SK-N-SH treated with all-trans-retinoic acid at 6 μM for 48 hours (cell line): ENCODE measurements around the gene ARHGAP18.

Experiments
- ATAC-seq: fragments of 200-7000 bp; cut with Tn5 transposase; 3 replicates; pipeline ENCODE4 v1.9.1; 2020; ENCODE audit warnings: mild to moderate bottlenecking, moderate library complexity
- ARNTL ChIP-seq: fragments of 450-650 bp; formaldehyde crosslinking; IDR thresholded peaks from 2 replicates; pipeline ENCODE4 v1.5.0; 2020; ENCODE audit warnings: low read depth, mild to moderate bottlenecking, moderate library complexity, borderline replicate concordance
- BACH2 ChIP-seq: fragments of 250-450 bp; sonication (Bioruptor Pico); IDR thresholded peaks from 2 replicates; pipeline ENCODE4 v1.9.0; 2021; ENCODE audit warnings: mild to moderate bottlenecking, borderline replicate concordance
- ESRRG ChIP-seq: fragments of 250-450 bp; sonication (Bioruptor Pico); IDR thresholded peaks from 2 replicates; pipeline ENCODE4 v1.6.1; 2021; ENCODE audit warnings: mild to moderate bottlenecking
- ISL1 ChIP-seq: fragments of 250-450 bp; sonication (Bioruptor Pico); IDR thresholded peaks from 2 replicates; pipeline ENCODE4 v2.1.2; 2022; ENCODE audit warnings: mild to moderate bottlenecking, moderate library complexity
- OSR1 ChIP-seq: fragments of 250-450 bp; sonication (Bioruptor Pico); IDR thresholded peaks from 2 replicates; pipeline ENCODE4 v1.8.0; 2022; ENCODE audit warnings: moderate library complexity, mild to moderate bottlenecking, inconsistent platforms
- PPARA ChIP-seq: fragments of 250-450 bp; sonication (Bioruptor Pico); IDR thresholded peaks from 2 replicates; pipeline ENCODE4 v1.5.0; 2020; ENCODE audit warnings: mild to moderate bottlenecking, borderline replicate concordance
- RARB ChIP-seq: fragments of 250-450 bp; sonication (Bioruptor Pico); IDR thresholded peaks from 2 replicates; pipeline ENCODE4 v1.8.0; 2021; ENCODE audit warnings: mild to moderate bottlenecking, moderate library complexity
- SNAI2 ChIP-seq: fragments of 250-450 bp; sonication (Bioruptor Pico); IDR thresholded peaks from 2 replicates; pipeline ENCODE4 v1.5.0; 2020; ENCODE audit warnings: mild to moderate bottlenecking, moderate library complexity
- TCF4 ChIP-seq: fragments of 250-450 bp; sonication (Bioruptor Pico); IDR thresholded peaks from 2 replicates; pipeline ENCODE4 v1.8.0; 2021; ENCODE audit warnings: mild to moderate bottlenecking, moderate library complexity, borderline replicate concordance
- TOX ChIP-seq: fragments of 250-450 bp; sonication (Bioruptor Pico); IDR thresholded peaks from 2 replicates; pipeline ENCODE4 v1.8.0; 2021; ENCODE audit warnings: mild to moderate bottlenecking, moderate library complexity, borderline replicate concordance
- ZC3H10 ChIP-seq: fragments of 250-450 bp; sonication (Bioruptor Pico); IDR thresholded peaks from 2 replicates; pipeline ENCODE4 v1.5.1; 2021; ENCODE audit warnings: mild to moderate bottlenecking, moderate library complexity
- ZFP3 ChIP-seq: fragments of 250-450 bp; sonication (Bioruptor Pico); IDR thresholded peaks from 2 replicates; pipeline ENCODE4 v1.5.0; 2020; ENCODE audit warnings: mild to moderate bottlenecking, moderate library complexity
- ZFP30 ChIP-seq: fragments of 450-650 bp; formaldehyde crosslinking; IDR thresholded peaks from 2 replicates; pipeline ENCODE4 v1.5.0; 2022; ENCODE audit warnings: mild to moderate bottlenecking, moderate library complexity
- ZNF565 ChIP-seq: fragments of 450-650 bp; formaldehyde crosslinking; conservative IDR thresholded peaks from 2 replicates; pipeline ENCODE4 v1.5.0; 2020; ENCODE audit warnings: low read depth, mild to moderate bottlenecking, moderate library complexity
- ZNF70 ChIP-seq: fragments of 450-650 bp; formaldehyde crosslinking; IDR thresholded peaks from 2 replicates; pipeline ENCODE4 v1.5.0; 2020; ENCODE audit warnings: mild to moderate bottlenecking, moderate library complexity
- TF ChIP-seq, protein P1 (sequence below): fragments of 250-450 bp; sonication (Bioruptor Pico); IDR thresholded peaks from 2 replicates; pipeline ENCODE4 v1.5.1; 2020; ENCODE audit warnings: low read depth, mild to moderate bottlenecking, moderate library complexity
- TF ChIP-seq, protein P2 (sequence below): fragments of 250-450 bp; sonication (Bioruptor Pico); IDR thresholded peaks from 2 replicates; pipeline ENCODE4 v1.8.0; 2020; ENCODE audit warnings: mild to moderate bottlenecking, moderate library complexity, borderline replicate concordance
- TF ChIP-seq, protein P3 (sequence below): fragments of 250-450 bp; sonication (Bioruptor Pico); IDR thresholded peaks from 2 replicates; pipeline ENCODE4 v1.8.0; 2021; ENCODE audit warnings: low read depth, mild to moderate bottlenecking, moderate library complexity, borderline replicate concordance
- TF ChIP-seq, protein P4 (sequence below): fragments of 250-450 bp; sonication (Bioruptor Pico); IDR thresholded peaks from 2 replicates; pipeline ENCODE4 v1.5.1; 2021; ENCODE audit warnings: mild to moderate bottlenecking, moderate library complexity

The ARHGAP18 gene

GRCh38 chr6:129621252-129621651 lies 88.7 kb downstream of the ARHGAP18 start (continued):
- TF ChIP-seq, protein P1, sequence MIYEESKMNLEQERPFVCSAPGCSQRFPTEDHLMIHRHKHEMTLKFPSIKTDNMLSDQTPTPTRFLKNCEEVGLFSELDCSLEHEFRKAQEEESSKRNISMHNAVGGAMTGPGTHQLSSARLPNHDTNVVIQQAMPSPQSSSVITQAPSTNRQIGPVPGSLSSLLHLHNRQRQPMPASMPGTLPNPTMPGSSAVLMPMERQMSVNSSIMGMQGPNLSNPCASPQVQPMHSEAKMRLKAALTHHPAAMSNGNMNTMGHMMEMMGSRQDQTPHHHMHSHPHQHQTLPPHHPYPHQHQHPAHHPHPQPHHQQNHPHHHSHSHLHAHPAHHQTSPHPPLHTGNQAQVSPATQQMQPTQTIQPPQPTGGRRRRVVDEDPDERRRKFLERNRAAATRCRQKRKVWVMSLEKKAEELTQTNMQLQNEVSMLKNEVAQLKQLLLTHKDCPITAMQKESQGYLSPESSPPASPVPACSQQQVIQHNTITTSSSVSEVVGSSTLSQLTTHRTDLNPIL (CRISPR knock-in tag), result no peak
- no peak for TF ChIP-seq ISL1 (CRISPR knock-in tag)

DNA sequence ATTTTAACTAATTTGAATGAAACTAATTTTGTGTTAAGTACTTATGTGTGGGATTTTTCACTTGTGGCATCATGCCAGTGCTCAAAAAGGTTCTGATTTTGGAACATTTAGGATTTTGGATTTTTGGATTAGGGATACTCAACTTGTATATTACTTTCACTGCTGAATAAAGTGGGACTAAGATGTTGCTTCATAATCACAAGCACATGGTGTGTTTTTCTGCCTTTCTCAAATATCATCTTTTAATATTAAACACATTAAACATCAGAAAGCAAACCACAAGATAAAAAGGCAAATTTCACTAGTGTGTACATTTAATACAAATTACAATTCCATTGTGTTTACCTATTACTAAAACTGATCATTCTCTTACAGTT lies 89.8 kb downstream of the ARHGAP18 start:
- TF ChIP-seq ZNF565 (CRISPR knock-in tag), result no peak
- TF ChIP-seq ZFP30 (CRISPR knock-in tag), result no peak
- no peak for TF ChIP-seq ZC3H10 (CRISPR knock-in tag)
- no peak for TF ChIP-seq ARNTL (CRISPR knock-in tag)
- TF ChIP-seq ZNF70 (CRISPR knock-in tag), result no peak
- no peak for TF ChIP-seq PPARA (CRISPR knock-in tag)
- TF ChIP-seq ISL1 (CRISPR knock-in tag), result no peak
- TF ChIP-seq, protein P2, sequence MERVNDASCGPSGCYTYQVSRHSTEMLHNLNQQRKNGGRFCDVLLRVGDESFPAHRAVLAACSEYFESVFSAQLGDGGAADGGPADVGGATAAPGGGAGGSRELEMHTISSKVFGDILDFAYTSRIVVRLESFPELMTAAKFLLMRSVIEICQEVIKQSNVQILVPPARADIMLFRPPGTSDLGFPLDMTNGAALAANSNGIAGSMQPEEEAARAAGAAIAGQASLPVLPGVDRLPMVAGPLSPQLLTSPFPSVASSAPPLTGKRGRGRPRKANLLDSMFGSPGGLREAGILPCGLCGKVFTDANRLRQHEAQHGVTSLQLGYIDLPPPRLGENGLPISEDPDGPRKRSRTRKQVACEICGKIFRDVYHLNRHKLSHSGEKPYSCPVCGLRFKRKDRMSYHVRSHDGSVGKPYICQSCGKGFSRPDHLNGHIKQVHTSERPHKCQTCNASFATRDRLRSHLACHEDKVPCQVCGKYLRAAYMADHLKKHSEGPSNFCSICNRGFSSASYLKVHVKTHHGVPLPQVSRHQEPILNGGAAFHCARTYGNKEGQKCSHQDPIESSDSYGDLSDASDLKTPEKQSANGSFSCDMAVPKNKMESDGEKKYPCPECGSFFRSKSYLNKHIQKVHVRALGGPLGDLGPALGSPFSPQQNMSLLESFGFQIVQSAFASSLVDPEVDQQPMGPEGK, result no peak
- no peak for TF ChIP-seq ZFP3 (CRISPR knock-in tag)
- TF ChIP-seq ESRRG (CRISPR knock-in tag), result no peak
- TF ChIP-seq, protein P1 (CRISPR knock-in tag), result no peak
- no peak for TF ChIP-seq OSR1 (CRISPR knock-in tag)
- TF ChIP-seq TCF4 (CRISPR knock-in tag), result no peak
- TF ChIP-seq BACH2, result no peak
- no peak for TF ChIP-seq TOX (CRISPR knock-in tag)
- TF ChIP-seq, protein P3, sequence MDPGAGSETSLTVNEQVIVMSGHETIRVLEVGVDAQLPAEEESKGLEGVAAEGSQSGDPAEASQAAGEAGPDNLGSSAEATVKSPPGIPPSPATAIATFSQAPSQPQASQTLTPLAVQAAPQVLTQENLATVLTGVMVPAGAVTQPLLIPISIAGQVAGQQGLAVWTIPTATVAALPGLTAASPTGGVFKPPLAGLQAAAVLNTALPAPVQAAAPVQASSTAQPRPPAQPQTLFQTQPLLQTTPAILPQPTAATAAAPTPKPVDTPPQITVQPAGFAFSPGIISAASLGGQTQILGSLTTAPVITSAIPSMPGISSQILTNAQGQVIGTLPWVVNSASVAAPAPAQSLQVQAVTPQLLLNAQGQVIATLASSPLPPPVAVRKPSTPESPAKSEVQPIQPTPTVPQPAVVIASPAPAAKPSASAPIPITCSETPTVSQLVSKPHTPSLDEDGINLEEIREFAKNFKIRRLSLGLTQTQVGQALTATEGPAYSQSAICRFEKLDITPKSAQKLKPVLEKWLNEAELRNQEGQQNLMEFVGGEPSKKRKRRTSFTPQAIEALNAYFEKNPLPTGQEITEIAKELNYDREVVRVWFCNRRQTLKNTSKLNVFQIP (CRISPR knock-in tag), result no peak
- TF ChIP-seq RARB (CRISPR knock-in tag), result no peak
- TF ChIP-seq, all 23 proteins: peak for 0
- no peak for ATAC-seq

- no peak for TF ChIP-seq ESRRG (CRISPR knock-in tag)
- TF ChIP-seq PPARA (CRISPR knock-in tag), result no peak
- no peak for TF ChIP-seq BACH2
- TF ChIP-seq TCF4 (CRISPR knock-in tag), result no peak
- TF ChIP-seq SNAI2 (CRISPR knock-in tag), result no peak
- TF ChIP-seq, protein P4, sequence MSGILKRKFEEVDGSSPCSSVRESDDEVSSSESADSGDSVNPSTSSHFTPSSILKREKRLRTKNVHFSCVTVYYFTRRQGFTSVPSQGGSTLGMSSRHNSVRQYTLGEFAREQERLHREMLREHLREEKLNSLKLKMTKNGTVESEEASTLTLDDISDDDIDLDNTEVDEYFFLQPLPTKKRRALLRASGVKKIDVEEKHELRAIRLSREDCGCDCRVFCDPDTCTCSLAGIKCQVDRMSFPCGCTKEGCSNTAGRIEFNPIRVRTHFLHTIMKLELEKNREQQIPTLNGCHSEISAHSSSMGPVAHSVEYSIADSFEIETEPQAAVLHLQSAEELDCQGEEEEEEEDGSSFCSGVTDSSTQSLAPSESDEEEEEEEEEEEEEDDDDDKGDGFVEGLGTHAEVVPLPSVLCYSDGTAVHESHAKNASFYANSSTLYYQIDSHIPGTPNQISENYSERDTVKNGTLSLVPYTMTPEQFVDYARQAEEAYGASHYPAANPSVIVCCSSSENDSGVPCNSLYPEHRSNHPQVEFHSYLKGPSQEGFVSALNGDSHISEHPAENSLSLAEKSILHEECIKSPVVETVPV (CRISPR knock-in tag), result no peak
- peak; percentile 34 for ATAC-seq
These were observed 90.3 kb downstream of the ARHGAP18 start for GRCh38 chr6:129619579-129620233.

DNA sequence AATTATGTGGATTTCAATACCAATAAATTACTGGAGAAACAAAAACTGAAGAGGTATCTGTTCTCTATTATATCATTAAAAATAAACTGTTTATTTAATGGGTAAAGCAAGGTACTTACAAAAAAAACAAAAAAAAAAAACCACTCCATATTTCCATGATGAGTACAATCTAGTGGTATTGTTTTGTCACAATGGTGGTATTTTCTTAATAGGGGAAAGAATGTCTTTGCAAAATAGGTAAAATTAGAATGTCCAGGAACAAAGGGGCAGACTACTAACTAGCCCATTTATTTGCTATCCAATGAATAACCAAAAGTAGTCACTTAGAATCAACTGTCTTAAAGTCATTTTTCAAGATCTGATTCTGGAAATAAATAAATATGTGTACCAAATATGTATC lies 92.0 kb downstream of the ARHGAP18 start:
- no peak for ATAC-seq
- TF ChIP-seq RARB (CRISPR knock-in tag) (no peak), TOX (CRISPR knock-in tag) (no peak), ESRRG (CRISPR knock-in tag) (no peak), BACH2 (no peak)
- TF ChIP-seq, protein P3 (CRISPR knock-in tag), result no peak
